ENCODE results near the gene MAPK11. TPM values are rescaled to one million over a fixed set of nuclear protein-coding genes. Genes with fewer than 3 reads are reported as not detected.

Gene MAPK11
- total RNA-seq, 2 experiments from 2014 or later, result 5.9 to 6.2 TPM

GRCh38 chr22:50277761-50278160 lies 7.6 kb upstream of the MAPK11 start:
- intact Hi-C loops (cut with micrococcal nuclease), result loop anchor here (5.0 kb wide), 1 partner anchor 50 kb away; the partner anchor contains the start of gene DENND6B
- Mint-ChIP-seq H3K27me3 (peaks cover 2% of the 10 kb centered on the region), H3K27ac (no peak overlapping the region), H3K4me1 (ENCODE audit: low read depth) (no peaks in the 10 kb centered on the region), H3K36me3 (ENCODE audit: low read depth) (peaks cover 2% of the 10 kb centered on the region), H3K4me3 (no peak overlapping the region), H3K9me3 (no peaks in the 10 kb centered on the region)
- CTCF ChIA-PET, result no interaction called here
- POLR2A ChIA-PET, result no interaction called here
- DNase-seq (no peak), ATAC-seq (no peak)
- TF ChIP-seq, protein P1, sequence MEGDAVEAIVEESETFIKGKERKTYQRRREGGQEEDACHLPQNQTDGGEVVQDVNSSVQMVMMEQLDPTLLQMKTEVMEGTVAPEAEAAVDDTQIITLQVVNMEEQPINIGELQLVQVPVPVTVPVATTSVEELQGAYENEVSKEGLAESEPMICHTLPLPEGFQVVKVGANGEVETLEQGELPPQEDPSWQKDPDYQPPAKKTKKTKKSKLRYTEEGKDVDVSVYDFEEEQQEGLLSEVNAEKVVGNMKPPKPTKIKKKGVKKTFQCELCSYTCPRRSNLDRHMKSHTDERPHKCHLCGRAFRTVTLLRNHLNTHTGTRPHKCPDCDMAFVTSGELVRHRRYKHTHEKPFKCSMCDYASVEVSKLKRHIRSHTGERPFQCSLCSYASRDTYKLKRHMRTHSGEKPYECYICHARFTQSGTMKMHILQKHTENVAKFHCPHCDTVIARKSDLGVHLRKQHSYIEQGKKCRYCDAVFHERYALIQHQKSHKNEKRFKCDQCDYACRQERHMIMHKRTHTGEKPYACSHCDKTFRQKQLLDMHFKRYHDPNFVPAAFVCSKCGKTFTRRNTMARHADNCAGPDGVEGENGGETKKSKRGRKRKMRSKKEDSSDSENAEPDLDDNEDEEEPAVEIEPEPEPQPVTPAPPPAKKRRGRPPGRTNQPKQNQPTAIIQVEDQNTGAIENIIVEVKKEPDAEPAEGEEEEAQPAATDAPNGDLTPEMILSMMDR (IDR thresholded peaks at IDR 0.05), result no peak

- intact Hi-C loops (cut with micrococcal nuclease), result loop anchor here (5.0 kb wide), 1 partner anchor 51 kb away; the partner anchor contains the start of gene DENND6B
Measured at GRCh38 chr22:50276143-50276542, 6.0 kb upstream of the MAPK11 start.

DNA sequence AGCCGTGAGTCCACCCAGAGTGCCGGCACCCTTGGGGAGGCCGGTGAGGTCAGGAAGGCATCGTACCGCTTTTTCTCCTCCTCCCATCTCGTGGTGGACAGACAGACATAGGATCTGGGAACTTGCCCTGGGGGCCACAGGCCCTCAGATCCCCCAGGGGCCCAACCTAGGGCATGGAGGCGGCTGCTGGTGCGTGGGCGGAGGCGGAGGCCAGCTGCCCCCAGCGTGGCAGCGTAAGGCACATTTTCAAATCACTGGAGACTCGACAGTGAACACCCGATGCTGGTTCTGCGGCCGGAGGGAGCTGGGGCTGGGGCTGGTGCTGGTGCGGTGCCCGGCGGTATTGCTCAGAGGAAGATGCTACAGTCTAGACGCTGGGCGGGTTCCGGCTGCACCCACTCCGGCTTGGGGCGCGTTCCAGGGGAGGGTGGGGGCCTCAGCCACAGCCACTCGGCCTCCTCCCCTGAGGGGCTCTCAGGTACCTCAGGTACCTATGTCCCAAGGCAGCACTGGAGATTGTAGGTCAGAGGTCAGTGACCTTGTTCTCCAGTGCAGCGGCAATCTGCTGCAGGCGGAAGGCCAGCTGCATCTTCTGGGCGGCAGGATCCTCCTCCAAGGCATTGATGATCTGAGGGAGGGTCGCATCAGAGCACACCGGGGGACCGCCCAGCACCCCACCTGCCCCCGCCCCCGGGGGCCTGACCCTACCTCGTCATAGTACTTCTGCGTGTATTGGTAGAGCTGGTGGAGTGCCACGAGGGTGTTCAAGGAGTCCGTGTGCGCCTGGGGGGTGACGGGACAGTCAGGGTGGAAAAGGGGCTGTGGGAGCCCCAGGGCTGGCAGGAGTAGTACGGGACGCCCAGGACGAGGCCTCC lies 5.2 kb upstream of the MAPK11 start:
- TF ChIP-seq, protein P1 (IDR thresholded peaks at IDR 0.05), result no peak
- intact Hi-C loops (cut with micrococcal nuclease), result loop anchor here (5.0 kb wide), 1 partner anchor 52 kb away; the partner anchor contains the start of gene DENND6B
- no peak for DNase-seq
- H3K27me3 Mint-ChIP-seq, result peaks cover 9% of the 10 kb centered on the region
- ChIA-PET CTCF (interaction anchor here (0.6 to 2.7 kb wide), 10 partner anchors 18 to 435 kb away, joined by 3 to 27 read pairs (median 6); partner anchors contain the start of gene DENND6B), POLR2A (no interaction called here)
- H3K4me1 Mint-ChIP-seq (ENCODE audit: low read depth), result peaks cover 2% of the 10 kb centered on the region
- no peak for ATAC-seq
- no peak overlapping the region for H3K4me3 Mint-ChIP-seq
- H3K36me3 Mint-ChIP-seq (ENCODE audit: low read depth), result no peaks in the 10 kb centered on the region
- no peak overlapping the region for H3K27ac Mint-ChIP-seq
- no peaks in the 10 kb centered on the region for H3K9me3 Mint-ChIP-seq

More at GRCh38 chr22:50276143-50276542, 6.0 kb upstream of the MAPK11 start:
- Mint-ChIP-seq H3K27ac (no peak overlapping the region), H3K27me3 (peaks cover 8% of the 10 kb centered on the region), H3K4me1 (ENCODE audit: low read depth) (peaks cover 1% of the 10 kb centered on the region), H3K9me3 (no peaks in the 10 kb centered on the region), H3K4me3 (no peak overlapping the region), H3K36me3 (ENCODE audit: low read depth) (peaks cover 2% of the 10 kb centered on the region)
- ATAC-seq (peak; percentile 80), DNase-seq (peak; percentile 67)
- CTCF ChIA-PET, result interaction anchor here (0.6 to 2.7 kb wide), 16 partner anchors 13 to 435 kb away, joined by 3 to 27 read pairs (median 4); partner anchors contain the start of genes DENND6B and PLXNB2
- TF ChIP-seq, protein P1 (IDR thresholded peaks at IDR 0.05), result peak; percentile 70
- POLR2A ChIA-PET, result interaction anchor here (1.0 kb wide), 1 partner anchor 66 kb away, joined by 5 read pairs; no protein-coding TSS in a partner anchor

DNA sequence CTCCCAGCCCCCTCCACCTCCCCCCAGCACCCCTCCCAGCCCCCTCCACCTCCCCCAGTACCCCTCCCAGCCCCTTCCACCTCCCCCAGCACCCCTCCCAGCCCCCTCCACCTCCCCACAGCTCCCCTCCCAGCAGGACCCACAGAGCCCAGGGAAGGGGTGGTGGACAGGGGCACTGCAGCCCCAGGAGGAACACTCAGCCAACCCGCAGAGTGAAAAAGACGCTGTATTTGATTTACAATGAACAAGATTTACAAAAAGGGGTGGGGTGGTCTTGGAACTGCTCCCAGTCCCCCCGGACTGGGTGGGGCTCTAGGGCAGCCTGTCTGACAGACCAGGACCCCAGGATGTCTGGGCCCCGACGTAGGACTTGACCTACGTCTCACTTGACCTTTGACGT lies 4.6 kb upstream of the MAPK11 start:
- no peak overlapping the region for H3K4me3 Mint-ChIP-seq
- no peaks in the 10 kb centered on the region for H3K9me3 Mint-ChIP-seq
- TF ChIP-seq, protein P1 (IDR thresholded peaks at IDR 0.05), result no peak
- peaks cover 2% of the 10 kb centered on the region for H3K4me1 Mint-ChIP-seq (ENCODE audit: low read depth)
- ChIA-PET CTCF (interaction anchor here (0.7 to 6.1 kb wide), 4 partner anchors 30 to 67 kb away, joined by 3 to 44 read pairs (median 24); partner anchors contain the start of gene DENND6B), POLR2A (no interaction called here)
- H3K27me3 Mint-ChIP-seq, result peaks cover 9% of the 10 kb centered on the region
- DNase-seq (no peak), ATAC-seq (no peak)
- intact Hi-C loops (cut with micrococcal nuclease), result loop anchor here (5.0 kb wide), 2 partner anchors 53 to 68 kb away; partner anchors contain the start of genes DENND6B and PPP6R2
- no peak overlapping the region for H3K27ac Mint-ChIP-seq
- H3K36me3 Mint-ChIP-seq (ENCODE audit: low read depth), result no peaks in the 10 kb centered on the region
